ENCODE measurements around the gene PITPNM1. TPM values are rescaled to one million over a fixed set of nuclear protein-coding genes. Genes with fewer than 3 reads are reported as not detected.
A peak's percentile ranks its signal among the peaks of the same experiment; 100 is the strongest.

PITPNM1 gene
- total RNA-seq, 4 donors from 2014 or later = 12.4 to 25.7 (median 19.7) TPM

GRCh38 chr11:67496113-67496512 is 9.1 kb downstream of the PITPNM1 start:
- TF ChIP-seq EP300 (IDR thresholded peaks at IDR 0.05) (no peak), CTCF (IDR thresholded peaks at IDR 0.05) (no peak), POLR2AphosphoS5 (IDR thresholded peaks at IDR 0.05) (no peak), POLR2A (IDR thresholded peaks at IDR 0.05) (no peak)
- no peak for DNase-seq (ENCODE audit: low spot score in 2 of 2)
- Histone ChIP-seq H3K9me3 (no peaks in the 10 kb centered on the region), H3K27ac (no peak overlapping the region), H3K4me1 (no peaks in the 10 kb centered on the region), H3K4me3 (no peak overlapping the region), H3K27me3 (no peaks in the 10 kb centered on the region), H3K36me3 (peaks cover 69% of the 10 kb centered on the region)
- 94% methylated on average over 10 of the region's 12 CpGs for WGBS

- no peaks in the 10 kb centered on the region for H3K9me3 ChIP-seq
- no peaks in the 10 kb centered on the region for H3K27me3 ChIP-seq
- no peak overlapping the region for H3K4me3 ChIP-seq
- no peaks in the 10 kb centered on the region for H3K4me1 ChIP-seq
- TF ChIP-seq CTCF (IDR thresholded peaks at IDR 0.05) = no peak
- no peak for TF ChIP-seq EP300 (IDR thresholded peaks at IDR 0.05)
- TF ChIP-seq POLR2A (IDR thresholded peaks at IDR 0.05) = no peak
- TF ChIP-seq POLR2AphosphoS5 (IDR thresholded peaks at IDR 0.05) = no peak
- 97% methylated on average over 5 of the region's 16 CpGs for WGBS
- H3K36me3 ChIP-seq = peaks cover 76% of the 10 kb centered on the region
- DNase-seq (ENCODE audit: low spot score in 2 of 2) = no peak
- no peak overlapping the region for H3K27ac ChIP-seq
These were observed 9.7 kb downstream of the PITPNM1 start for GRCh38 chr11:67495234-67496005.

GRCh38 chr11:67494371-67495233 is 10.6 kb downstream of the PITPNM1 start:
- no peak overlapping the region for H3K27ac ChIP-seq
- DNase-seq (ENCODE audit: low spot score in 2 of 2) = no peak
- H3K4me1 ChIP-seq = no peaks in the 10 kb centered on the region
- H3K4me3 ChIP-seq = no peak overlapping the region
- H3K9me3 ChIP-seq = no peaks in the 10 kb centered on the region
- H3K36me3 ChIP-seq = peaks cover 84% of the 10 kb centered on the region
- WGBS = 93% methylated on average over 49 of the region's 59 CpGs
- TF ChIP-seq EP300 (IDR thresholded peaks at IDR 0.05) (no peak), POLR2A (IDR thresholded peaks at IDR 0.05) (no peak), POLR2AphosphoS5 (IDR thresholded peaks at IDR 0.05) (no peak), CTCF (IDR thresholded peaks at IDR 0.05) (no peak)
- no peaks in the 10 kb centered on the region for H3K27me3 ChIP-seq

- no peak for TF ChIP-seq POLR2AphosphoS5 (IDR thresholded peaks at IDR 0.05)
- no peak for TF ChIP-seq EP300 (IDR thresholded peaks at IDR 0.05)
- TF ChIP-seq CTCF (IDR thresholded peaks at IDR 0.05) = no peak
- TF ChIP-seq POLR2A (IDR thresholded peaks at IDR 0.05) = no peak
- Histone ChIP-seq H3K27ac (no peak overlapping the region), H3K27me3 (no peaks in the 10 kb centered on the region), H3K4me1 (no peaks in the 10 kb centered on the region), H3K4me3 (no peak overlapping the region), H3K9me3 (no peaks in the 10 kb centered on the region), H3K36me3 (peaks cover 91% of the 10 kb centered on the region)
- peak in 1 of 2 donors; percentile 78 for DNase-seq (ENCODE audit: low spot score in 2 of 2)
- 96% methylated on average over 62 of the region's 65 CpGs for WGBS
These were observed 11.4 kb downstream of the PITPNM1 start for GRCh38 chr11:67493548-67494370.
